Right kidney (tissue), 1 donor: ENCODE results near the gene GPC3.

ENCODE experiments used
- DNase-seq: peaks from one replicate; pipeline ENCODE4 v3.0.0-alpha.2; 2016

Gene GPC3

DNA sequence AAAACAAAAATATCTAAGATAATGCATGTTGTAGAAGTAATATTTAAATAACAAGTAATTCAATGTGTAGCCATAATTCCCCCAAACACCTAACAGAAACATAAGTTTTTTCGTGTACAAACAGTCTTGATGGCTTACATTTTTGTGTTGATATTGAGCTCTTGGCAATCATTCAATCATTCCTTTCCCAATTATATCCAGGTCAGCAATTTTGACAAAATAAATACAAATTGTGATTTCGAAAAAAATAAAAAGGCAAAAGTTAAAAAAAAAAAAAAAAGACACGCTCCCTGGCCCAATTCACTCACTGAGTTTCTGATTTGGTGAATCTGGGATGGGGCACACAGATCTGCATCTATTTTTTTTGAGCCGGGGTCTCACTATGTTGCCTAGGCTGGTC lies 382.5 kb downstream of the GPC3 start:
- DNase-seq = no peak

DNA sequence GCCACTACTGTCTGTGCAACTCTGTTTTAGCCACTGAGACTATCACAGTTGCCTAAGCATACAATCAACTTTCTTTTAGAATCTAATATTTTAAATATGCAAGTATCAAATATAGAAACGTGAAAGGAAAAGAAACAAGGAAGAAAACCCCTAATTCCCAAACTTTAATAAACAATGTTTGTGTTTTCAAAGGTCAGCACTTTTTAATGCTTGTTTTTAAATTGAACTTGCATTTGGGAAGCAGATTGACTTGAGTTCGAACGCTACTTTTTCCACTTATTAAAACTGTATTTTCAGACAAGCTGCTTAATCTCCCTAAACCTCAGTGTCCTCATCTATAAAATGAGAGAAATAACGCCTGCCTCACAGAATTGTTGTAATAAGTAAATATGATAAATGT lies 384.3 kb downstream of the GPC3 start:
- no peak for DNase-seq

DNA sequence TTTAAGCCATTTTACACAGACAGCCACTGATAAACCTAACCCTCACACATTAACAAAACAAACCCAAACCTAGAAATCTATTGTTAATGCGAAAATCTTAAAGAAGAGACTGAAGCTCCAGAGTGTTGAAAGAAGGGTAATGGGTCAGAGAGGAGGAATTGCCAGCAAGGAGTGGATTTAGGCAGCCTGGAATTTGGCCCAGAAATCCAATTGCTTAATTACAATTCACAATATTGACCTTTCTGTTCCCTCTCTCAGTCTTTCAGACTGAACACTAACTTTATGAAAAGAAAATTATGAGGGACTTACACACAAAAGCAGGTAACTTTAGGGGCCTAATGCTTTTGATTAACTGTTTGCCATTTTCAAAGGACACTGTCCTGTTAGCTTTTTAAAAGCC lies 384.9 kb downstream of the GPC3 start:
- no peak for DNase-seq

DNA sequence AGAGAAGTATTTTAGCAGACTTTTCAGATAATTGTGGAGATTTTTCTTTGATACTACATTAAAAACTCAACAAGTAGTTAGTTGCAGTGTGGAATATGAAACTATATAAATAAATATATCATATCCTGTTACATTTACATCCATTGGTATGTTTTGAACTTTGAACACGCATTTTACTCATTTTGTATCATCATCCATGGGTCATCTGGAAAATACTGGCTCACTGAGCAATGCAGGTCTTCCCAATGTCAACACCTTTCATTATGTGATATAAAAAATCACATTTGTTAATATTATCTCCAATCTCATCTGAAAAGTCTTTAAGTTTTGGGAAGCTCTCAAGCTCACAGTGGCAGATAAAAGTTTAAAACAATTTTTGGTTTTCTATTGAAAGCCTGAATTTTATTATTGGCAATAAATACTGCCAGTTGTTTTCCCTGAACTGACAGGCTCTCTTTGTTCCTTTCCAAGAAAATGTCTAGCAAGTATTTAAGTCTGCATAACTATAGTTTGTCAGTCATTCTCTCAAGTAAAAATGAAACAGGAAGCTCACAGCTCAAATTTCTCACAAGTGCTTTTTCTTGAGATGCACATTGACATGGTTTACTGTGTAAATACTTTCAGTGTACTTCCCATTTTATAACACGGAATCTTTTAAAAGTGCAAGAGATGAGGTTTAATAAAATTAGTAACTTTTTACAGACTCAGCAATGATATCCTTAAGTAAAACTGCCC lies 386.6 kb downstream of the GPC3 start:
- no peak for DNase-seq

- DNase-seq = no peak
Measured at GRCh38 chrX:133594156-133594555, 391.2 kb downstream of the GPC3 start.

DNA sequence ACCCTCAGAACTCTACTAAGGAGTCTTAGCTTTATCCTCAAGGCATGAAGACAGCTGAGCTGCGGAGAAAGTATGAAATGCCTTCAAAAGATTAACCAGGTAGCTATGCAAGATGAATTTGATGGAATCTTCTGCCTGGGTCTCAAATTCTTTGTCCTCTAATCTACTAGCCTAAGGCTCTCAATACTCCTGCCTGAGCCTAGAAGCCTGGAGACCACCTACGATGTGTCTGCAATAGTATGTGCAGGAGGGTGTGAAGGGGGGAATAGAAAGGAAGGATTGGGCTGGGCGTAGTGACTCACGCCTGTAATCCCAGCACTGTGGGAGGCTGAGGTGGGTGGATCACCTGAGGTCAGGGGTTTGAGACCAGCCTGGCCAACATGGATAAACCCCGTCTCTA lies 391.9 kb downstream of the GPC3 start:
- no peak for DNase-seq

DNA sequence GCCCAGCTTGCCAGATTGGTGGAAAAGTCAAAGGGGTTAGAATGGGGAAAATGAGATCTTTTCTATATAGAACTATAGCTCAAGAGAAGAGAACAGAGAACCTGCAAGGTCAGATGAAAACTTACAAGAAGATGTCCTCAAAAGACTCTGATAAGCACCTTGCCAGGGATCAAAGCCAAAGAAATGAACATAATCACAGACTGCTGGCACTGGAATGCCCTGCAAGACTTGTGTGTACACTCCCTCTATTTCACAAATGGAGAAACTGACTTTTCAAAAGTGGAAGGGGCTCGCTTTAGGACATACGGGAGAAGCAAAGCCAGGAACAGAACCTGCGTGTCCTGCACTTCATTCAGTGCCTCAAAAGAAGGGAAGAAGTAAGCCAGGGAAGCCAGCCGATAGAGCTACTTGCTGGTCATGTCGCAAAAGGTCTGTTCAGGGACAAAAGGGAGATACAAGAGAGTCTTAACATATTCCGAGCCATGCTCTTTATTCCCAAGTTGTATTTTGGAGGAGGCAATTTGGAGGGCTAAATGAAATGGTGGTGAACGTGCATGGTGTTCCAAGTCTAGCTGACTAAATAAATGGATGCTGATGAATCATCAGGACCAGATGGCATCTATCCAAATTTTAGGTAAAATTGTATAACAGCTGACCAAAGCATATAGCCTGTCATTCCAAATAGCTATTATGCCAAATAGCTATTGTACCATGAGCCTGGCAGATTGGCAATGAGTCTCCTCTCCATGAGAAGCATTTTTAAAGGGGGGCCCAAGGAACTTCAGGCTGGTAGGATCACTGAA lies 394.5 kb downstream of the GPC3 start:
- DNase-seq = no peak

DNA sequence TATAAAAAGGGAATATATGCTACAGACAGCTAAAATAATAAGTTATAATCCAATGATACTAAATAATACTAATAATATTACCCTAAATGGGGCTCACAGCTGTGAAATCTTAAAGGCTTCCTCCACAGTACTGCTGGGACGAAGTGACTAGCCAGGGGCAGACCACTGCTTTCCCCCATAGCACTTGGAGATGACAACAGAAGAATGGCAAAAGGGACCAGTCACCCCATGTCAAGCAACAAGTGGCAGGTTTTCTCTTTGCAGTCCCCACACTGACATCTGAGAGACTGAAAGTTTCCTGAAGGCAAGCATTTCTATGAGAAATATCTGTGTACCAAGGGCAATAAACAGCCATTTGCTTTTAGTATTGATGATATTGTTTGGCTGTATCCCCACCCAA lies 396.6 kb downstream of the GPC3 start:
- no peak for DNase-seq

- no peak for DNase-seq
Measured at GRCh38 chrX:133587818-133588217, 397.6 kb downstream of the GPC3 start.

DNA sequence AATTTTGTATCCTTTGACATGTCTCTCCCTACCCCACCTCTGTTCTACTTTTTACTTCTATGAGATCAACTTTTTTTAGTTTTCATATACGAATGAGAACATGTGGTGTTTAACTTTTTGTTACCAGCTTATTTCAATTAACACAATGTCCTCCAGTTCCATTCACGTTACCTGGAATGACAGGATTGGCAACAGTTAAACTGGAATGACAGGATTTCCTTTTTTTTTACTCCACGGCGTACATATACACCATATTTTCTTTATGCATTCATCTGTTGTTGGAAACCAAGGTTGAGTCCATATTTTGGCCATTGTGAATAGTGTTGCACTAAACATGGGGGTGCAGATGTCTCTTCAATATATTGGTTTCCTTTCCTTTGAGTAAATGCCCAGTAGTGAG lies 398.3 kb downstream of the GPC3 start:
- no peak for DNase-seq

DNA sequence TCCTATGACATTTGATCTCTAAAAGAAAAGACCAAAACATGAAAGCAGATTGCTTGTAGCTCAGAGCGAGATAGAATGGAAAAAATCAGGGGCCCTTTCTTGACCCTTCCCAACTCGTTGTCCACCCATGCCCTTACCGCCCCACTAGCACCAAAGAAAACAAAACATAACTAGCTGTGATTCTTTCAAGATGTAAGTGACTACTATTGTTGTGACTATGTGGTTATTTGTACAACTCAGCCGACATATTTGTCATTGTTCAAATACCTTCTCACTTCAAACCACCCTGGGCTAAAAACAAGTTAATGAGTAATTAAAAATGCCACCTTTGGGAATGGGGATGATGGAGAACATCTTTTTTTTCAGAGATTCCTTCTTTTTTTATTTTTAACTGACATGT lies 399.0 kb downstream of the GPC3 start:
- DNase-seq = no peak

DNA sequence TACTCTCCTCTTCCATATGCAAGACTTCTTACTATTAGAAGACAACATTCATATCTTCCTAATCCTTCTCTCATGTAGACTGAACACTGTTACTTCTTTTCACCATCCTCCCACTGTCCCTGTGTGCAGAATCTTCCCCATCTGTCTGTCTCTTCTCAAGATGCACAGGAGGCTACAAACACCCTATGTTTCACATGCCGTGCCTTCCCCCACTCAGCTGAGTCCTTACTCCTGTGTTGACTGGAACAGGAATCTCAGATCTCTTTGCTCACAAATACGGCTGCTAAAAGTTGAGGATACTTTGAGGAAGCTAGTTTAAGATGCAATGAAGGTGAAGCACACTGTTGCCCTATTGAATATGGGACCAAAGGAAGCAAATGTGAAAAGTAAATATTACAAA lies 401.6 kb downstream of the GPC3 start:
- DNase-seq = no peak

DNA sequence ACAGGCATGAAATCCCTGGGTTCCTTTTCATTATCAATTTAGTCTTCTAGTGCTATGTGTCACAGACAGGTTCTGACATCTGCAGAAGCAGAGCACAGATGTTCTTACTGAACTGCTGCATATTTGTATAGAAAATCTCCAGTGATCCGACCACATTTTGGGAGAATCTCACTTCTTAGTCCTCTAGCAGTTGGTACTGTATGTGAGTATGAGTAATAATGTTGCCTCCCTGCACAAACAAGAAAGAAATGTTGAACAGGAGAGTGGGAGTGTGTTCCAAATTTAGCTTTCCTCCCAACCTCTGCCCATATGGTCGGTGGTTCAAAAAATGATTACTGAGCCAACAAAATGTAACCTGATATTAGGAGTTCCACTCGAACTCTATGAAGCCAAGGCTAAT lies 404.8 kb downstream of the GPC3 start:
- DNase-seq = no peak

GRCh38 chrX:133579631-133580030 lies 405.8 kb downstream of the GPC3 start:
- no peak for DNase-seq

GRCh38 chrX:133576876-133577275 lies 408.5 kb downstream of the GPC3 start:
- DNase-seq = no peak

GRCh38 chrX:133575501-133576136 lies 409.8 kb downstream of the GPC3 start:
- DNase-seq = no peak

DNA sequence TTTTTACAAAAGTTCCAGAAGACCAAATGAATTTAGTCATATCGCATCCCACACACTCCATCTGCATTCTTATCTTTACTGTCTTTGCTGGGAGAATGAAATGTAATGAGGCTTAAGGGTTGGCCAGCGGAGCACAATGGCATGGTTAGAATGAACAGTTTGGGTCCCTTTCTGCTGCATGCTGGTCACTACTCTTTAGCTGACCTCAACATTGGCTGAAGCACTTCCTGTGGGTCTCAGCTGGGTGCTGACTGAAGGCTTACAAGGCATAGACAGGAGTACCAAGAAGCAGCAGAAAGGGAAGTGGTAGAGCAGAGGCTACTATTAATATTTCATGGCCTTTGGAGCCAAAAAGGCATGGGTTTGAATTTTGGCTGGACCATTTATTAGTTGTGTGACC lies 410.7 kb downstream of the GPC3 start:
- DNase-seq = no peak

GRCh38 chrX:133570549-133570948 lies 414.8 kb downstream of the GPC3 start:
- DNase-seq = no peak

DNA sequence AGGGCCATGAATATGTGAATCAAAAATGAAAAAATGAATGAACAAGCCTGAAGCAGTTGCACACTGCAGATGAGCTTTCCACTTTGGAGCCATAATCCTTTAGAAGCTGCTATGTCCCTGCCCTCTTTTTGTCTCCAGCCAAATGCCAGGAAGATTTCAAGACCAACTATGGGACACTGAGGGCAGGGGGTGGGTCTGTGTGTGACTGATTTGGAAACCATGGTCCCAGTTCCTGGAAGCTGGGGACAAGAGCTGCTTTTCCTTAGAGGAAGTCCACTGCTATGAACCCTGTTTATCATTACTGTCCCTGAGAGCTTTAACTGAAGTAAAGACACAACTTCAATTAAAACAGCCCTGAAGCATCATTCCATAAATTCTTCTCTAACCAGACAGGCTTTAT lies 416.2 kb downstream of the GPC3 start:
- no peak for DNase-seq

DNA sequence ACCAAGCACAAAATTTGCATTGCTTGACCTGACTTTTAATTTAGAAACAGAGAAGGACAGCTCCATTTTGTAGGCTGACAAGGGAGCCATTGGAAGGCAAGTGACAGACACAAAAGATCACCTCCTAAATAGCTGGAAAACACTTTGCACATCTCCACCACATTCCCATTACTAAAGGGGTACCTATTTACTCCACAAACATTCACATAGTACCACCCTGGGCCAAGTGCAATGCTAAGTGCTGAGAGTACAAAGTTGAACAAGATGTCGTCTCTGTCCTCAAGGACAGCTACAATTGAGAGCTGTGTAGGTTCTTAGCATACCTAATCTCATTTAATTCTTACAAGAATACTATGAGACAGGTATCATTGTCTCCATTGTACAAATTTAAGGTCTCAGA lies 417.3 kb downstream of the GPC3 start:
- no peak for DNase-seq

DNA sequence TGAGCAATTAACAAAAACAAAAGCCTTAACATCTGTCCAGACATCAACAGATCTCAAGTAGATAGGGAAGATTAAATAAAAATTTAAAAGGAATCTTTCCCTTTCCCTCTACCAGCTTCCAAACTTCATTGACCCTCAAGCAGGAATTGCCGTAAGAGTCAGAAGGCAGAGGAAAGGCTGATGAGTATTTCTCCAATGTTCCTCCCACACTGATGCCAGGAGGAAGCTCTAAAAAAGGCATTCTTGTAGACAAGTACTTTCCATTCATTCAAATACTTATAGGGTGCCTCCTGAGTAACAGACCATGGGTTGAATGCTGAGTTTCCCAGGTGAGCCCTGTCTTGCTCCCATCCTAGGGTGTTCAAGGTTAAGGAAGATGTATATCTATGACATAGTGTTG lies 418.5 kb downstream of the GPC3 start:
- no peak for DNase-seq

DNA sequence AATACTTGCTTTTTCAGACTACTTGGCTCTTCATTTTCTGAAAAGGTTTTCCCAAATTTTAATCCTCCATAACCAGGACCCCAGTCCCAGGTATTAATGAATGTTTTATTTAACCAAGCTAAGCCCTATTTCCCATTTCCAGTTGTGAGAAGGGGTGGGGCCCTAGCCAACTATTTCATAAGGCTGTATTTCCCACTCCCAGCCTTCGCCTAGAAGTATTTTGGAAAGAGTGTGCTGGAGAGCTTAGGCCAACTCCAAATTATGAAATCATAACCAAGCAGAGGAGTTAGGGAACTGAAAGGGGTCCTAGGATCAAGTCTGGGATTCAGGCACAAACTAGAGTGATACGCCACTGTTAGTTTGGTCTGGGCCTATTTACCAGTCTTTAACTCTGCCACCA lies 421.7 kb downstream of the GPC3 start:
- DNase-seq = no peak

GRCh38 chrX:133561251-133561650 lies 424.1 kb downstream of the GPC3 start:
- DNase-seq = no peak

- DNase-seq = no peak
Measured at GRCh38 chrX:133559909-133560308, 425.5 kb downstream of the GPC3 start.
